ENCODE data around the gene GNL2.

The GNL2 gene

GRCh38 chr1:37628026-37628556 lies 32.4 kb upstream of the GNL2 start:
- CTCF ChIA-PET: no interaction called here
- POLR2A ChIA-PET: no interaction called here
- DNase-seq (ENCODE audit: extremely low spot score): no peak
- TF ChIP-seq NFRKB (IDR thresholded peaks at IDR 0.05): no peak
- no peak for TF ChIP-seq HDGF (IDR thresholded peaks at IDR 0.05; ENCODE audit: borderline replicate concordance)
- TF ChIP-seq ZNF384 (IDR thresholded peaks at IDR 0.05): no peak
- TF ChIP-seq PKNOX1 (IDR thresholded peaks at IDR 0.05): no peak
- no peak for TF ChIP-seq BHLHE40 (IDR thresholded peaks at IDR 0.05; ENCODE audit: borderline replicate concordance)
- no peak for TF ChIP-seq TARDBP (IDR thresholded peaks at IDR 0.05)
- no peak for TF ChIP-seq SP1 (IDR thresholded peaks at IDR 0.05)
- no peak for TF ChIP-seq ARNT (IDR thresholded peaks at IDR 0.05)
- TF ChIP-seq ELF4 (IDR thresholded peaks at IDR 0.05): no peak
- TF ChIP-seq FOXA1 (IDR thresholded peaks at IDR 0.05): no peak
- no peak for TF ChIP-seq FOXM1 (IDR thresholded peaks at IDR 0.05; ENCODE audit: borderline replicate concordance)
- no peak for TF ChIP-seq CTBP1 (IDR thresholded peaks at IDR 0.05; ENCODE audit: borderline replicate concordance)
- no peak for TF ChIP-seq LEF1 (IDR thresholded peaks at IDR 0.05; ENCODE audit: borderline replicate concordance)
- no peak for TF ChIP-seq FOXK2 (IDR thresholded peaks at IDR 0.05)
- no peak for TF ChIP-seq SUZ12 (IDR thresholded peaks at IDR 0.05)
- no peak for TF ChIP-seq L3MBTL2 (conservative IDR thresholded peaks at IDR 0.05)

- ChIA-PET CTCF (interaction anchor here (0.6 to 1.1 kb wide), 2 partner anchors 15 to 20 kb away, joined by 3 to 4 read pairs; no protein-coding TSS in a partner anchor), POLR2A (no interaction called here)
- TF ChIP-seq SUZ12 (IDR thresholded peaks at IDR 0.05) (no peak), NFRKB (IDR thresholded peaks at IDR 0.05) (no peak), ELF4 (IDR thresholded peaks at IDR 0.05) (no peak), ZNF384 (IDR thresholded peaks at IDR 0.05) (no peak), FOXA1 (IDR thresholded peaks at IDR 0.05) (no peak), PKNOX1 (IDR thresholded peaks at IDR 0.05) (no peak), CTBP1 (IDR thresholded peaks at IDR 0.05; ENCODE audit: borderline replicate concordance) (no peak), BHLHE40 (IDR thresholded peaks at IDR 0.05; ENCODE audit: borderline replicate concordance) (no peak)
- DNase-seq (ENCODE audit: extremely low spot score): no peak
These were observed 26.4 kb upstream of the GNL2 start for GRCh38 chr1:37622131-37622530.

GRCh38 chr1:37621326-37621870 lies 25.7 kb upstream of the GNL2 start:
- DNase-seq (ENCODE audit: extremely low spot score): no peak
- ChIA-PET POLR2A (no interaction called here), CTCF (interaction anchor here (0.6 kb wide), 1 partner anchor 14 kb away, joined by 3 read pairs; no protein-coding TSS in a partner anchor)
- TF ChIP-seq TARDBP (IDR thresholded peaks at IDR 0.05) (no peak), CTBP1 (IDR thresholded peaks at IDR 0.05; ENCODE audit: borderline replicate concordance) (no peak), BHLHE40 (IDR thresholded peaks at IDR 0.05; ENCODE audit: borderline replicate concordance) (no peak), FOXM1 (IDR thresholded peaks at IDR 0.05; ENCODE audit: borderline replicate concordance) (no peak), HDGF (IDR thresholded peaks at IDR 0.05; ENCODE audit: borderline replicate concordance) (no peak), ZNF384 (IDR thresholded peaks at IDR 0.05) (no peak), PKNOX1 (IDR thresholded peaks at IDR 0.05) (no peak), SP1 (IDR thresholded peaks at IDR 0.05) (no peak), ELF4 (IDR thresholded peaks at IDR 0.05) (no peak), ARNT (IDR thresholded peaks at IDR 0.05) (no peak), SUZ12 (IDR thresholded peaks at IDR 0.05) (no peak), FOXK2 (IDR thresholded peaks at IDR 0.05) (no peak), LEF1 (IDR thresholded peaks at IDR 0.05; ENCODE audit: borderline replicate concordance) (no peak), NFRKB (IDR thresholded peaks at IDR 0.05) (no peak), L3MBTL2 (conservative IDR thresholded peaks at IDR 0.05) (no peak), FOXA1 (IDR thresholded peaks at IDR 0.05) (no peak)

- ChIA-PET CTCF (interaction anchor here (0.7 kb wide), 1 partner anchor 11 kb away, joined by 3 read pairs; no protein-coding TSS in a partner anchor), POLR2A (no interaction called here)
- DNase-seq (ENCODE audit: extremely low spot score): no peak
- TF ChIP-seq NFRKB (IDR thresholded peaks at IDR 0.05): no peak
- no peak for TF ChIP-seq ELF4 (IDR thresholded peaks at IDR 0.05)
- no peak for TF ChIP-seq TARDBP (IDR thresholded peaks at IDR 0.05)
- TF ChIP-seq ZNF384 (IDR thresholded peaks at IDR 0.05): no peak
- TF ChIP-seq FOXM1 (IDR thresholded peaks at IDR 0.05; ENCODE audit: borderline replicate concordance): no peak
- TF ChIP-seq FOXK2 (IDR thresholded peaks at IDR 0.05): no peak
- TF ChIP-seq PKNOX1 (IDR thresholded peaks at IDR 0.05): no peak
- TF ChIP-seq LEF1 (IDR thresholded peaks at IDR 0.05; ENCODE audit: borderline replicate concordance): no peak
- TF ChIP-seq BHLHE40 (IDR thresholded peaks at IDR 0.05; ENCODE audit: borderline replicate concordance): no peak
- TF ChIP-seq HDGF (IDR thresholded peaks at IDR 0.05; ENCODE audit: borderline replicate concordance): no peak
These were observed 25.0 kb upstream of the GNL2 start for GRCh38 chr1:37620707-37621106.

GRCh38 chr1:37616330-37616729 lies 20.6 kb upstream of the GNL2 start:
- ChIA-PET POLR2A (no interaction called here), CTCF (interaction anchor here (0.9 to 2.3 kb wide), 2 partner anchors 8 to 13 kb away, joined by 3 to 8 read pairs; no protein-coding TSS in a partner anchor)
- no peak for DNase-seq (ENCODE audit: extremely low spot score)
- no peak for TF ChIP-seq LEF1 (IDR thresholded peaks at IDR 0.05; ENCODE audit: borderline replicate concordance)
- no peak for TF ChIP-seq FOXM1 (IDR thresholded peaks at IDR 0.05; ENCODE audit: borderline replicate concordance)
- TF ChIP-seq ELF4 (IDR thresholded peaks at IDR 0.05): no peak
- no peak for TF ChIP-seq SP1 (IDR thresholded peaks at IDR 0.05)
- TF ChIP-seq TARDBP (IDR thresholded peaks at IDR 0.05): no peak
- no peak for TF ChIP-seq ARNT (IDR thresholded peaks at IDR 0.05)
- TF ChIP-seq PKNOX1 (IDR thresholded peaks at IDR 0.05): no peak
- no peak for TF ChIP-seq NFRKB (IDR thresholded peaks at IDR 0.05)
- TF ChIP-seq SUZ12 (IDR thresholded peaks at IDR 0.05): no peak
- no peak for TF ChIP-seq FOXA1 (IDR thresholded peaks at IDR 0.05)
